H1 (cell line): Measurements from ENCODE around the gene CBLC. TPM values are rescaled to one million over a fixed set of nuclear protein-coding genes. Genes with fewer than 3 reads are reported as not detected.

ENCODE experiments used
- CTCF ChIA-PET: fragments of 300-600 bp; sonication (Branson Sonifier 250); formaldehyde crosslinking; loops from one replicate; lab custom pipeline; 2021; ENCODE audit not compliant: partially characterized antibody; lab: Charles Lee
- POLR2A ChIA-PET: fragments of 300-600 bp; sonication (Branson Sonifier 250); formaldehyde crosslinking; loops from one replicate; lab custom pipeline; 2021; ENCODE audit warnings: inconsistent platforms; ENCODE audit not compliant: partially characterized antibody; lab: Charles Lee
- DNase-seq, 2 experiments: peaks; one replicate each; pipeline versions ENCODE4 v3.0.0 to v3.0.0-alpha.2; 2010 to 2022; ENCODE audit warnings: low spot score in 2 of 2, low read depth in 1 of 2, mixed read lengths in 1 of 2
- FAIRE-seq: peaks from 2 replicates; lab custom pipeline; 2011; peaks lifted over from hg19 to GRCh38; lab: Jason Lieb, UNC
- H2AFZ ChIP-seq: 2 replicates; pipeline ENCODE4 v1.8.1; 2012; ENCODE audit warnings: low read length, inconsistent platforms
- H2AK5ac ChIP-seq: 2 replicates; pipeline ENCODE4 v1.6.1; 2013; ENCODE audit warnings: low read depth, low read length
- H2BK120ac ChIP-seq: replicated peaks from 2 replicates; pipeline ENCODE3; 2013; ENCODE audit warnings: low read depth, low read length, inconsistent platforms
- H2BK12ac ChIP-seq: 2 replicates; pipeline ENCODE4 v1.6.1; 2013; ENCODE audit warnings: low read depth, low read length
- H2BK15ac ChIP-seq: 2 replicates; pipeline ENCODE4 v1.6.1; 2013; ENCODE audit warnings: low read length
- H2BK20ac ChIP-seq: 2 replicates; pipeline ENCODE4 v1.6.1; 2013; ENCODE audit warnings: low read length
- H2BK5ac ChIP-seq: 2 replicates; pipeline ENCODE4 v1.6.1; 2013; ENCODE audit warnings: low read depth, low read length
- H3K14ac ChIP-seq: 2 replicates; pipeline ENCODE4 v1.6.1; 2013; ENCODE audit warnings: inconsistent platforms; ENCODE audit not compliant: insufficient read length
- H3K18ac ChIP-seq: 2 replicates; pipeline ENCODE4 v1.6.1; 2013; ENCODE audit warnings: low read length; ENCODE audit errors: extremely low read depth
- H3K23ac ChIP-seq: 2 replicates; pipeline ENCODE4 v1.6.1; 2013; ENCODE audit warnings: inconsistent platforms; ENCODE audit not compliant: insufficient read length
- H3K23me2 ChIP-seq: 2 replicates; pipeline ENCODE4 v1.6.1; 2013; ENCODE audit warnings: low read depth, low read length
- H3K27ac ChIP-seq: 2 replicates; pipeline ENCODE4 v1.6.1; 2011; ENCODE audit warnings: low read depth, low read length, inconsistent platforms
- H3K27me3 ChIP-seq, 4 experiments: replicated peaks in 1 of 4; 1 replicate in 1 of 4; 2 replicates in 3 of 4; pipeline versions ENCODE4 v1.6.1 to v1.8.1; 2011 to 2013; ENCODE audit warnings: low read length in 3 of 4, mild to moderate bottlenecking in 3 of 4, inconsistent platforms in 2 of 4, mixed read lengths in 2 of 4, moderate library complexity in 1 of 4; ENCODE audit not compliant: control insufficient read depth in 3 of 4, insufficient read depth in 3 of 4; ENCODE audit errors: extremely low read depth in 1 of 4
- H3K36me3 ChIP-seq, 4 experiments: 2 replicates each; pipeline versions ENCODE4 v1.6.1 to v1.8.1; 2011 to 2013; ENCODE audit warnings: mild to moderate bottlenecking in 4 of 4, low read length in 3 of 4, moderate library complexity in 2 of 4, control low read depth in 1 of 4, inconsistent platforms in 1 of 4; ENCODE audit not compliant: insufficient read depth in 4 of 4, control insufficient read depth in 2 of 4
- H3K4ac ChIP-seq: replicated peaks from 2 replicates; pipeline ENCODE3; 2013; ENCODE audit warnings: low read length, low read depth, mixed read lengths, inconsistent platforms; ENCODE audit not compliant: insufficient read length
- H3K4me1 ChIP-seq, 4 experiments: replicated peaks in 1 of 4; 1 replicate in 1 of 4; 2 replicates in 3 of 4; pipeline versions ENCODE4 v1.6.1 to v1.8.1; 2011 to 2013; ENCODE audit warnings: low read length in 3 of 4, inconsistent platforms in 2 of 4, mixed read lengths in 1 of 4; ENCODE audit not compliant: insufficient read depth in 4 of 4, control insufficient read depth in 3 of 4
- H3K4me2 ChIP-seq, 2 experiments: 2 replicates each; pipeline versions ENCODE4 v1.6.1 to v1.8.1; 2011 to 2013; ENCODE audit warnings: low read depth in 2 of 2, low read length in 2 of 2, control low read depth in 1 of 2, inconsistent platforms in 1 of 2, mild to moderate bottlenecking in 1 of 2; ENCODE audit not compliant: insufficient read depth in 1 of 2
- H3K4me3 ChIP-seq, 4 experiments: fragments of 200-600, 300-600 bp in 1 of 4; sonication (generic), shearing (Covaris generic), sonication (Bioruptor Twin) in 1 of 4; 2 replicates each; pipeline versions ENCODE4 v1.5.1 to v1.8.1; 2011 to 2016; ENCODE audit warnings: low read length in 4 of 4, low read depth in 3 of 4, control low read depth in 2 of 4, inconsistent platforms in 2 of 4, mild to moderate bottlenecking in 2 of 4, mixed read lengths in 1 of 4, moderate library complexity in 1 of 4; ENCODE audit not compliant: insufficient read depth in 2 of 4; ENCODE audit errors: extremely low read depth in 1 of 4
- H3K56ac ChIP-seq: replicated peaks from 2 replicates; pipeline ENCODE3; 2013; ENCODE audit warnings: low read depth, mild to moderate bottlenecking, mixed read lengths, low read length, inconsistent platforms; ENCODE audit not compliant: insufficient read length
- H3K79me1 ChIP-seq: 2 replicates; pipeline ENCODE4 v1.6.1; 2013; ENCODE audit warnings: low read depth, low read length, control low read depth
- H3K79me2 ChIP-seq, 2 experiments: 2 replicates each; pipeline versions ENCODE4 v1.6.1 to v1.8.1; 2012 to 2013; ENCODE audit warnings: low read length in 2 of 2, mild to moderate bottlenecking in 2 of 2, inconsistent platforms in 1 of 2; ENCODE audit not compliant: insufficient read depth in 2 of 2, control insufficient read depth in 1 of 2
- H3K9ac ChIP-seq, 4 experiments: replicated peaks in 1 of 4; 1 replicate in 1 of 4; 2 replicates in 3 of 4; pipeline versions ENCODE4 v1.6.1 to v1.8.1; 2011 to 2013; ENCODE audit warnings: low read depth in 3 of 4, low read length in 3 of 4, control low read depth in 2 of 4, mild to moderate bottlenecking in 2 of 4, moderate library complexity in 2 of 4, inconsistent platforms in 1 of 4; ENCODE audit errors: extremely low read depth in 1 of 4
- H3K9me3 ChIP-seq, 2 experiments: 2 replicates each; pipeline versions ENCODE4 v1.6.1 to v1.8.1; 2012 to 2013; ENCODE audit warnings: mild to moderate bottlenecking in 2 of 2, moderate library complexity in 2 of 2, control low read depth in 1 of 2, inconsistent platforms in 1 of 2, low read depth in 1 of 2, low read length in 1 of 2, mixed read lengths in 1 of 2; ENCODE audit not compliant: insufficient read depth in 2 of 2
- H4K20me1 ChIP-seq, 2 experiments: replicated peaks in 1 of 2; 2 replicates each; pipeline versions ENCODE3 to v1.8.1; 2011 to 2013; ENCODE audit warnings: inconsistent platforms in 2 of 2, low read length in 2 of 2, mild to moderate bottlenecking in 1 of 2; ENCODE audit not compliant: insufficient read depth in 2 of 2, control insufficient read depth in 1 of 2
- H4K5ac ChIP-seq: 2 replicates; pipeline ENCODE4 v1.6.1; 2013; ENCODE audit warnings: low read length, low read depth, mixed read lengths, inconsistent platforms; ENCODE audit not compliant: insufficient read length
- H4K8ac ChIP-seq: 2 replicates; pipeline ENCODE4 v1.8.0; 2013; ENCODE audit warnings: mild to moderate bottlenecking, moderate library complexity, low read length, inconsistent platforms; ENCODE audit not compliant: insufficient read depth; ENCODE audit errors: extremely low read depth
- H4K91ac ChIP-seq: replicated peaks from 2 replicates; pipeline ENCODE3; 2013; ENCODE audit warnings: low read length, mixed read lengths, inconsistent platforms; ENCODE audit not compliant: insufficient read length
- CEBPB ChIP-seq: IDR thresholded peaks from 2 replicates; pipeline ENCODE4 v1.6.1; 2012; ENCODE audit warnings: low read depth, low read length
- EZH2 ChIP-seq: fragments of 200-600 bp; sonication (generic); IDR thresholded peaks from 2 replicates; pipeline ENCODE4 v1.7.1; 2012; ENCODE audit warnings: low read depth, mild to moderate bottlenecking, moderate library complexity, low read length, inconsistent platforms; ENCODE audit not compliant: severe bottlenecking
- FOSL1 ChIP-seq: IDR thresholded peaks from 2 replicates; pipeline ENCODE4 v1.6.1; 2011; ENCODE audit warnings: mild to moderate bottlenecking, low read depth, low read length, moderate library complexity; ENCODE audit not compliant: insufficient read depth
- JUND ChIP-seq: IDR thresholded peaks from 2 replicates; pipeline ENCODE4 v1.6.1; 2011; ENCODE audit warnings: mild to moderate bottlenecking, improper control_type of control experiment, low read length
- KDM1A ChIP-seq: fragments of 200-600, 300-600 bp; sonication (generic); IDR thresholded peaks from 2 replicates; pipeline ENCODE4 v1.7.1; 2016; ENCODE audit warnings: mild to moderate bottlenecking, low read length, borderline replicate concordance
- MAFK ChIP-seq: IDR thresholded peaks from 2 replicates; pipeline ENCODE4 v1.6.1; 2012; ENCODE audit warnings: low read depth, mild to moderate bottlenecking, improper control_type of control experiment, low read length
- POLR2A ChIP-seq, 2 experiments: IDR thresholded peaks; 1 replicate in 1 of 2; 2 replicates in 1 of 2; pipeline ENCODE4 v1.6.1; 2011; ENCODE audit warnings: low read depth in 2 of 2, low read length in 2 of 2, mild to moderate bottlenecking in 2 of 2; ENCODE audit errors: control extremely low read depth in 1 of 2
- POU5F1 ChIP-seq: IDR thresholded peaks from 2 replicates; pipeline ENCODE4 v1.6.1; 2011; ENCODE audit warnings: low read depth, mild to moderate bottlenecking, low read length, moderate library complexity
- YY1 ChIP-seq: IDR thresholded peaks from 2 replicates; pipeline ENCODE4 v1.6.1; 2011; ENCODE audit warnings: low read depth, mild to moderate bottlenecking, low read length
- WGBS, 2 experiments: shearing (Covaris generic) in 1 of 2; methylation state at CpG; one replicate each; pipeline versions ENCODE4 v1.1.6 to v1.1.7; 2013 to 2015; ENCODE audit warnings: low lambda C conversion rate in 2 of 2, mixed read lengths in 2 of 2, inconsistent platforms in 1 of 2, low coverage in 1 of 2, missing lambda C conversion rate in 1 of 2; ENCODE audit not compliant: insufficient replicate concordance in 2 of 2, insufficient coverage in 1 of 2, insufficient read length in 1 of 2; ENCODE audit errors: extremely low coverage in 1 of 2, missing lambda C conversion rate in 1 of 2; 5-methylcytosine and 5-hydroxymethylcytosine counted together
- polyA plus RNA-seq, 7 experiments: library from polyadenylated mRNA; depleted of rRNA in 3 of 7; stranded (reverse) in 5 of 7; unstranded in 2 of 7; fragments of >200 nt in 5 of 7; fragments of 200-250 nt in 2 of 7; gene quantifications; 1 replicate in 5 of 7; 2 replicates in 1 of 7; 4 replicates in 1 of 7; pipeline versions ENCODE4 v1.2.1 to v1.2.3, GENCODE V29; 2011 to 2013; ENCODE audit warnings: missing spikeins in 2 of 7, mixed read lengths in 2 of 7
- total RNA-seq: library from RNA; stranded (reverse); fragmentation: NEBNext Ultra II Directional; extraction: Animal tissue kit (Norgen Biotek cat#: 25700); gene quantifications from 2 replicates; pipeline ENCODE4 v1.2.1, GENCODE V29; 2021

CBLC gene
- total and polyA plus RNA-seq, 2 of the 8 experiments (the other 6 are each of a cell fraction or from before 2014, with no cell fraction given): 17.4 to 35.7 TPM

- no peak overlapping the region for H3K23ac ChIP-seq
- H3K23me2 ChIP-seq: peaks cover under 1% of the 10 kb centered on the region; the same call in 1 of the 2 replicates
- TF ChIP-seq CEBPB (no peak), POU5F1 (no peak), KDM1A (no peak), FOSL1 (no peak), JUND (no peak), YY1 (no peak), POLR2A (IDR thresholded peaks at IDR 0.05; ENCODE audit: control extremely low read depth in 1 of 2, low read depth in 2 of 2, low read length in 2 of 2) (no peak), EZH2 (no peak), MAFK (no peak)
- H3K9me3 ChIP-seq: no peaks in the 10 kb centered on the region
- H3K27me3 ChIP-seq: peaks cover 1 to 14% (median 9%) of the 10 kb centered on the region in 4 experiments
- H2BK120ac ChIP-seq: no peak overlapping the region
- H4K91ac ChIP-seq: no peak overlapping the region
- 73% methylated on average over 6 of the region's 6 CpGs; no CpG with 5 or more reads in 1 of the 2 experiments for WGBS, 2 experiments
- no peak overlapping the region for H2BK12ac ChIP-seq
- no peak for FAIRE-seq
- H3K4ac ChIP-seq: peak overlapping the region; percentile 89
- peaks cover 0 to 4% (median 2%) of the 10 kb centered on the region in 4 experiments; a peak in 4 of 7 replicates for H3K4me1 ChIP-seq
- H3K36me3 ChIP-seq: no peaks in the 10 kb centered on the region
- H2BK5ac ChIP-seq: no peak overlapping the region
- H3K56ac ChIP-seq: no peak overlapping the region
- no peak overlapping the region for H3K14ac ChIP-seq
- no peak overlapping the region for H2AFZ ChIP-seq
- no peak overlapping the region for H3K27ac ChIP-seq
- no peak overlapping the region for H3K18ac ChIP-seq
- no peak overlapping the region for H3K4me3 ChIP-seq
- H3K4me2 ChIP-seq: no peak overlapping the region
- no peak overlapping the region for H2BK20ac ChIP-seq
- no peak overlapping the region for H2AK5ac ChIP-seq
- ChIA-PET CTCF (interaction anchor here (0.6 to 9.4 kb wide), 9 partner anchors 9 to 508 kb away, joined by 3 to 91 read pairs (median 6); no protein-coding TSS in a partner anchor), POLR2A (no interaction called here)
- no peaks in the 10 kb centered on the region for H4K20me1 ChIP-seq
- no peak overlapping the region for H4K8ac ChIP-seq
- H3K79me2 ChIP-seq: no peaks in the 10 kb centered on the region
- no peak overlapping the region for H2BK15ac ChIP-seq
- H3K79me1 ChIP-seq: no peaks in the 10 kb centered on the region
- no peak for DNase-seq
- no peak overlapping the region for H4K5ac ChIP-seq
- H3K9ac ChIP-seq: no peak overlapping the region
These were observed 36.4 kb upstream of the CBLC start for GRCh38 chr19:44741258-44741731.
